ENCODE measurements around the gene SLC13A2.

GRCh38 chr17:28484296-28484695 is 10.9 kb downstream of the SLC13A2 start:
- TF ChIP-seq CTCF (conservative IDR thresholded peaks at IDR 0.05; ENCODE audit: low read depth in 2 of 2) (no peak), POLR2AphosphoS5 (IDR thresholded peaks at IDR 0.05; ENCODE audit: low read depth) (no peak), EZH2 (IDR thresholded peaks at IDR 0.05; ENCODE audit: low read depth, unreplicated experiment) (no peak)

Data from GM23338 (cell line).